Neuronal stem cell (in vitro differentiated cells): ENCODE results near the gene TRIP13.

Experiments used
- DNase-seq: peaks from one replicate; pipeline ENCODE4 v3.0.0-alpha.2; 2013; ENCODE audit warnings: low spot score
- H2AFZ ChIP-seq: one replicate; pipeline ENCODE4 v1.6.1; 2013; ENCODE audit warnings: mild to moderate bottlenecking, low read length, inconsistent platforms
- H2AK5ac ChIP-seq: 2 replicates; pipeline ENCODE4 v1.6.1; 2013; ENCODE audit warnings: low read depth, mild to moderate bottlenecking, inconsistent platforms, low read length, moderate library complexity, mixed read lengths
- H2BK120ac ChIP-seq: 2 replicates; pipeline ENCODE4 v1.6.1; 2013; ENCODE audit warnings: low read depth, mild to moderate bottlenecking, inconsistent platforms, low read length, moderate library complexity, mixed read lengths
- H2BK12ac ChIP-seq: one replicate; pipeline ENCODE4 v1.6.1; 2013; ENCODE audit warnings: low read length, inconsistent platforms
- H2BK15ac ChIP-seq: 2 replicates; pipeline ENCODE4 v1.6.1; 2013; ENCODE audit warnings: mild to moderate bottlenecking, low read length, inconsistent platforms, mixed read lengths
- H2BK5ac ChIP-seq: one replicate; pipeline ENCODE4 v1.6.1; 2013; ENCODE audit warnings: inconsistent platforms, mild to moderate bottlenecking, low read length, moderate library complexity
- H3K14ac ChIP-seq: one replicate; pipeline ENCODE4 v1.6.1; 2013; ENCODE audit warnings: low read length, inconsistent platforms
- H3K18ac ChIP-seq: 2 replicates; pipeline ENCODE4 v1.6.1; 2013; ENCODE audit warnings: low read length, inconsistent platforms
- H3K23ac ChIP-seq: 2 replicates; pipeline ENCODE4 v1.6.1; 2013; ENCODE audit warnings: low read depth, mild to moderate bottlenecking, mixed read lengths, low read length, inconsistent platforms; ENCODE audit not compliant: poor library complexity
- H3K27ac ChIP-seq: replicated peaks from 3 replicates; pipeline ENCODE4 v1.5.1; 2013; ENCODE audit warnings: low read length, inconsistent platforms
- H3K27me3 ChIP-seq, 3 experiments: 2 replicates each; pipeline ENCODE4 v1.6.1; 2013; ENCODE audit warnings: low read length in 3 of 3, mild to moderate bottlenecking in 2 of 3, inconsistent platforms in 1 of 3, low read depth in 1 of 3, mixed read lengths in 1 of 3, moderate library complexity in 1 of 3; ENCODE audit not compliant: control insufficient read depth in 3 of 3, insufficient read depth in 3 of 3
- H3K36me3 ChIP-seq, 2 donors: replicated peaks in 1 of 2; 2 replicates each; pipeline ENCODE4 v1.6.1; 2013; ENCODE audit warnings: low read length in 2 of 2; ENCODE audit not compliant: control insufficient read depth in 2 of 2, insufficient read depth in 2 of 2
- H3K4ac ChIP-seq: 2 replicates; pipeline ENCODE4 v1.6.1; 2013; ENCODE audit warnings: inconsistent platforms, mild to moderate bottlenecking, low read length, moderate library complexity
- H3K4me1 ChIP-seq, 2 donors: 1 replicate in 1 of 2; 2 replicates in 1 of 2; pipeline ENCODE4 v1.6.1; 2013; ENCODE audit warnings: low read length in 2 of 2, low read depth in 1 of 2; ENCODE audit not compliant: control insufficient read depth in 2 of 2, insufficient read depth in 1 of 2
- H3K4me2 ChIP-seq: one replicate; pipeline ENCODE4 v1.6.1; 2013; ENCODE audit warnings: mild to moderate bottlenecking, low read length, inconsistent platforms; ENCODE audit not compliant: insufficient read depth, poor library complexity, severe bottlenecking
- H3K4me3 ChIP-seq, 2 donors: 2 replicates each; pipeline ENCODE4 v1.5.1; 2013; ENCODE audit warnings: low read length in 2 of 2, mild to moderate bottlenecking in 2 of 2, inconsistent platforms in 1 of 2, moderate library complexity in 1 of 2
- H3K79me1 ChIP-seq: one replicate; pipeline ENCODE4 v1.6.1; 2013; ENCODE audit warnings: low read depth, mild to moderate bottlenecking, inconsistent platforms, low read length, moderate library complexity
- H3K9ac ChIP-seq: one replicate; pipeline ENCODE4 v1.6.1; 2013; ENCODE audit warnings: mild to moderate bottlenecking, low read depth, low read length, inconsistent platforms; ENCODE audit not compliant: poor library complexity
- H3K9me3 ChIP-seq, 2 donors: replicated peaks in 1 of 2; 2 replicates each; pipeline versions ENCODE3 to v1.6.1; 2013; ENCODE audit warnings: low read length in 2 of 2, mild to moderate bottlenecking in 2 of 2, inconsistent platforms in 1 of 2, low read depth in 1 of 2, mixed read lengths in 1 of 2, moderate library complexity in 1 of 2; ENCODE audit not compliant: control insufficient read depth in 2 of 2, insufficient read depth in 1 of 2
- H4K8ac ChIP-seq: one replicate; pipeline ENCODE4 v1.6.1; 2013; ENCODE audit warnings: low read depth, mild to moderate bottlenecking, inconsistent platforms, low read length, moderate library complexity
- H4K91ac ChIP-seq: one replicate; pipeline ENCODE4 v1.6.1; 2013; ENCODE audit warnings: low read length, low read depth, mild to moderate bottlenecking, inconsistent platforms; ENCODE audit not compliant: poor library complexity
- WGBS, 2 donors: extraction: QIAGEN DNeasy Blood & Tissue Kit; methylation state at CpG; one replicate each; pipeline ENCODE4 v1.1.7; 2013; ENCODE audit warnings: missing lambda C conversion rate in 2 of 2, mixed read lengths in 1 of 2; ENCODE audit not compliant: insufficient read length in 2 of 2, insufficient replicate concordance in 1 of 2; ENCODE audit errors: extremely low coverage in 2 of 2; 5-methylcytosine and 5-hydroxymethylcytosine counted together

The TRIP13 gene

DNA sequence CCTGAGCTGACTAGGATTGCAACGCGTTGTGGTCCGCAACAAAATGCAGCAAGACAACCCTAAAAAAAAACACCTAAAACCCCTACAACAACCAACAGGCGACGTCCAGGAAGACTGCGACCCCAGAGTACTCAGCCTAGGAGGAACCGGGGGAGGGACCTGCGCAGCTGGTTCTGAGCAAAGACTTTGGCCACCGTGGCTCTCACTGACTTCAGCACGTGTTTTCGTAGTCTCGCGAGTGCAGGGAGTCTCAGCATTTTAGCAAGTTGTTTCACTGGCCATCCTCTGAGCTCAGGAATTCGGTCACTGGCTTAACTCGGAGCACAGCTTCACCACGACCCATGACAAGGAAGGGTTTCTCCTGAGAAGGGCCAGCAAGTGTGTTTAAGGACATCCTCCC lies 33.3 kb upstream of the TRIP13 start:
- H3K18ac ChIP-seq: no peak overlapping the region
- no CpG with 5 or more reads among the region's 16 CpGs for WGBS, 2 donors
- H3K23ac ChIP-seq: no peak overlapping the region
- H3K9me3 ChIP-seq: peaks cover 0 to 8% of the 10 kb centered on the region in 2 donors
- H3K27ac ChIP-seq: no peak overlapping the region
- H3K14ac ChIP-seq: no peak overlapping the region
- H3K4me1 ChIP-seq: peaks cover 0 to 9% of the 10 kb centered on the region in 2 donors
- no peak overlapping the region for H2AFZ ChIP-seq
- no peak overlapping the region for H2BK12ac ChIP-seq
- H2BK5ac ChIP-seq: no peak overlapping the region
- H3K9ac ChIP-seq: no peak overlapping the region
- no peak overlapping the region for H3K4me3 ChIP-seq
- H3K4ac ChIP-seq: no peak overlapping the region
- peaks cover 20 to 34% of the 10 kb centered on the region in 2 donors for H3K36me3 ChIP-seq
- no peak overlapping the region for H4K8ac ChIP-seq
- H2AK5ac ChIP-seq: no peak overlapping the region
- peaks cover 0 to 2% (median 0%) of the 10 kb centered on the region in 3 experiments for H3K27me3 ChIP-seq
- no peak overlapping the region for H2BK15ac ChIP-seq
- peaks cover 9% of the 10 kb centered on the region for H3K79me1 ChIP-seq
- DNase-seq: no peak
- no peak overlapping the region for H4K91ac ChIP-seq
- H2BK120ac ChIP-seq: no peak overlapping the region
- H3K4me2 ChIP-seq: no peak overlapping the region

GRCh38 chr5:859798-860296 lies 32.8 kb upstream of the TRIP13 start:
- Histone ChIP-seq H3K27me3 (peaks cover 0 to 2% (median 0%) of the 10 kb centered on the region in 3 experiments), H4K8ac (no peak overlapping the region), H3K4me3 (no peak overlapping the region), H3K14ac (no peak overlapping the region), H3K36me3 (peaks cover 25 to 39% of the 10 kb centered on the region in 2 donors), H4K91ac (no peak overlapping the region), H3K18ac (no peak overlapping the region), H3K23ac (no peak overlapping the region), H3K27ac (no peak overlapping the region), H2AK5ac (no peak overlapping the region), H3K4me2 (no peak overlapping the region), H2BK15ac (no peak overlapping the region), H3K4ac (no peak overlapping the region), H3K4me1 (peaks cover 0 to 9% of the 10 kb centered on the region in 2 donors), H2BK12ac (no peak overlapping the region), H3K9me3 (peaks cover 0 to 8% of the 10 kb centered on the region in 2 donors), H2BK120ac (no peak overlapping the region), H3K9ac (no peak overlapping the region), H3K79me1 (peaks cover 10% of the 10 kb centered on the region), H2AFZ (no peak overlapping the region), H2BK5ac (peak overlapping the region; percentile 90)
- no peak for DNase-seq
- WGBS, 2 donors: no CpG with 5 or more reads among the region's 16 CpGs

GRCh38 chr5:860506-861150 lies 32.1 kb upstream of the TRIP13 start:
- peaks cover 12% of the 10 kb centered on the region for H3K79me1 ChIP-seq
- H3K4ac ChIP-seq: no peak overlapping the region
- peaks cover 0 to 9% of the 10 kb centered on the region in 2 donors for H3K4me1 ChIP-seq
- H3K36me3 ChIP-seq: peaks cover 33 to 47% of the 10 kb centered on the region in 2 donors
- no peak overlapping the region for H2BK12ac ChIP-seq
- H3K14ac ChIP-seq: peak overlapping the region; percentile 8
- H3K4me3 ChIP-seq: no peak overlapping the region
- DNase-seq: no peak
- peak overlapping the region; percentile 82 for H4K8ac ChIP-seq
- no peak overlapping the region for H3K9ac ChIP-seq
- H2AFZ ChIP-seq: no peak overlapping the region
- peaks cover 0 to 8% of the 10 kb centered on the region in 2 donors for H3K9me3 ChIP-seq
- H3K27ac ChIP-seq: no peak overlapping the region
- peak overlapping the region; percentile 87 for H2BK5ac ChIP-seq
- H2BK120ac ChIP-seq: no peak overlapping the region
- no peak overlapping the region for H2BK15ac ChIP-seq
- H3K18ac ChIP-seq: peak overlapping the region; percentile 57
- no peak overlapping the region for H4K91ac ChIP-seq
- H3K23ac ChIP-seq: no peak overlapping the region
- WGBS, 2 donors: no CpG with 5 or more reads among the region's 15 CpGs
- no peak overlapping the region for H2AK5ac ChIP-seq
- H3K4me2 ChIP-seq: no peak overlapping the region
- H3K27me3 ChIP-seq: peaks cover 0 to 2% (median 0%) of the 10 kb centered on the region in 3 experiments
